ENCODE results near the gene CLEC4E. TPM values are rescaled to one million over a fixed set of nuclear protein-coding genes. Genes with fewer than 3 reads are reported as not detected.
"Not testable (repeated sequence)": the region's sequence is repeated elsewhere in the genome, so short reads cannot be mapped to it uniquely, and the experiment has no call there.

The CLEC4E gene
- total RNA-seq, 4 donors from 2014 or later, result 1.4 TPM; not detected in 3

- H3K9me3 ChIP-seq, result no peaks in the 10 kb centered on the region
- no peak for DNase-seq (ENCODE audit: low spot score in 2 of 2)
- H3K27me3 ChIP-seq, result no peaks in the 10 kb centered on the region
- H3K27ac ChIP-seq, result no peak overlapping the region
- H3K4me3 ChIP-seq, result no peak overlapping the region
- TF ChIP-seq POLR2AphosphoS5 (IDR thresholded peaks at IDR 0.05) (no peak), POLR2A (IDR thresholded peaks at IDR 0.05) (no peak), EP300 (IDR thresholded peaks at IDR 0.05) (no peak)
- TF ChIP-seq, protein P1, sequence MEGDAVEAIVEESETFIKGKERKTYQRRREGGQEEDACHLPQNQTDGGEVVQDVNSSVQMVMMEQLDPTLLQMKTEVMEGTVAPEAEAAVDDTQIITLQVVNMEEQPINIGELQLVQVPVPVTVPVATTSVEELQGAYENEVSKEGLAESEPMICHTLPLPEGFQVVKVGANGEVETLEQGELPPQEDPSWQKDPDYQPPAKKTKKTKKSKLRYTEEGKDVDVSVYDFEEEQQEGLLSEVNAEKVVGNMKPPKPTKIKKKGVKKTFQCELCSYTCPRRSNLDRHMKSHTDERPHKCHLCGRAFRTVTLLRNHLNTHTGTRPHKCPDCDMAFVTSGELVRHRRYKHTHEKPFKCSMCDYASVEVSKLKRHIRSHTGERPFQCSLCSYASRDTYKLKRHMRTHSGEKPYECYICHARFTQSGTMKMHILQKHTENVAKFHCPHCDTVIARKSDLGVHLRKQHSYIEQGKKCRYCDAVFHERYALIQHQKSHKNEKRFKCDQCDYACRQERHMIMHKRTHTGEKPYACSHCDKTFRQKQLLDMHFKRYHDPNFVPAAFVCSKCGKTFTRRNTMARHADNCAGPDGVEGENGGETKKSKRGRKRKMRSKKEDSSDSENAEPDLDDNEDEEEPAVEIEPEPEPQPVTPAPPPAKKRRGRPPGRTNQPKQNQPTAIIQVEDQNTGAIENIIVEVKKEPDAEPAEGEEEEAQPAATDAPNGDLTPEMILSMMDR (IDR thresholded peaks at IDR 0.05), result no peak
- no peaks in the 10 kb centered on the region for H3K36me3 ChIP-seq
- no peaks in the 10 kb centered on the region for H3K4me1 ChIP-seq
These were observed 25.8 kb upstream of the CLEC4E start for GRCh38 chr12:8566525-8566924.

- H3K27ac ChIP-seq; H3K4me1 ChIP-seq; DNase-seq (ENCODE audit: low spot score in 2 of 2); H3K9me3 ChIP-seq; H3K27me3 ChIP-seq; H3K4me3 ChIP-seq; H3K36me3 ChIP-seq: not testable (repeated sequence)
- 67% methylated on average over 2 of the region's 2 CpGs for WGBS
These were observed 25.3 kb upstream of the CLEC4E start for GRCh38 chr12:8566052-8566451.

DNA sequence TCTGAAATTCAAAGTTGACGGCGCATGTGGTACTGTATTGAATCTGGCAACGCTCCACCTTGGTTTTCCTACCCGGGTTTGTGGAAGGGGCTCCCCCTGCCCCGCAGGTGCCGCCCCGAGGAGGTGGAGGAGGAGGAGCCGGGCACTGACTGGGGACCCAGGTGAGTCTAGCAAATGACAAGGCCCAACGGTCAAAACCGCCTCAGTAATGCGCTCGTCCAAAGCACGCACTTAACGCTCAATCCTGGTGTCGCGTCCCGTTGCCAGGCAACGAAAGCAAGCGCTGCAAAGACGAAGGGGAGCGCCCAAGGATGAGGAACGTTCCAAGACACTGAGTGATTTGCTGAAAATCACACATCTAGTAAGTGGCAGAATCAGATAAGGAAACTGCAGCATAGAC is 24.0 kb upstream of the CLEC4E start:
- TF ChIP-seq, protein P1 (IDR thresholded peaks at IDR 0.05), result no peak
- TF ChIP-seq POLR2AphosphoS5 (IDR thresholded peaks at IDR 0.05) (no peak), POLR2A (IDR thresholded peaks at IDR 0.05) (no peak), EP300 (IDR thresholded peaks at IDR 0.05) (no peak)
- H3K4me3 ChIP-seq, result no peak overlapping the region
- no peaks in the 10 kb centered on the region for H3K36me3 ChIP-seq
- no peaks in the 10 kb centered on the region for H3K4me1 ChIP-seq
- H3K27ac ChIP-seq, result no peak overlapping the region
- DNase-seq (ENCODE audit: low spot score in 2 of 2), result no peak
- no peaks in the 10 kb centered on the region for H3K27me3 ChIP-seq
- no peaks in the 10 kb centered on the region for H3K9me3 ChIP-seq
- 76% methylated on average over 22 of the region's 22 CpGs for WGBS

DNA sequence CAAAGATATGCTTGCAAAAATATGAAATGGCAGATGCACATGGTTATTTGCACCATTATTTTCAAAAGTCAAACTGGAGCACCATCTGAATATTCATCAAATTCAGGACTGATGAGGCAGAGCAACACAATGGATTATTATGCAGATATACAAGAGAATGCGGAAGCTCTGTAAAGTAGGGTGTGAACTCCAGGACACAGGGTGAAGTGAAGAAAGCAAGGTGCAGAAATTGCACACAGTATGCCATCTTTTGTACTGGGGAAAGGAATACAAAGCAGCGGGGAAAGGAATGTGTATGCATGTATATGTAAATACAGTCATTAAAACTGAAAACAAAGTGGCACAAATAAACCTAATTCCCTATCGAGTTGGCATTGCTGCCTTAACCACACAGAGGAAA is 22.7 kb upstream of the CLEC4E start:
- Histone ChIP-seq H3K9me3 (no peaks in the 10 kb centered on the region), H3K27ac (no peak overlapping the region), H3K4me3 (no peak overlapping the region), H3K27me3 (no peaks in the 10 kb centered on the region), H3K4me1 (no peaks in the 10 kb centered on the region), H3K36me3 (no peaks in the 10 kb centered on the region)
- DNase-seq (ENCODE audit: low spot score in 2 of 2), result no peak
- TF ChIP-seq POLR2AphosphoS5 (IDR thresholded peaks at IDR 0.05) (no peak), POLR2A (IDR thresholded peaks at IDR 0.05) (no peak)
- TF ChIP-seq, protein P1 (IDR thresholded peaks at IDR 0.05), result no peak
- WGBS, result 81% methylated on average over 3 of the region's 3 CpGs

GRCh38 chr12:8562310-8562709 is 21.6 kb upstream of the CLEC4E start:
- 95% methylated on average over 6 of the region's 6 CpGs for WGBS
- no peak for DNase-seq (ENCODE audit: low spot score in 2 of 2)
- Histone ChIP-seq H3K27ac (no peak overlapping the region), H3K36me3 (no peaks in the 10 kb centered on the region), H3K4me1 (no peaks in the 10 kb centered on the region), H3K4me3 (no peak overlapping the region), H3K27me3 (no peaks in the 10 kb centered on the region), H3K9me3 (no peaks in the 10 kb centered on the region)
- TF ChIP-seq EP300 (IDR thresholded peaks at IDR 0.05) (no peak), POLR2AphosphoS5 (IDR thresholded peaks at IDR 0.05) (no peak), POLR2A (IDR thresholded peaks at IDR 0.05) (no peak)
- TF ChIP-seq, protein P1 (IDR thresholded peaks at IDR 0.05), result no peak

DNA sequence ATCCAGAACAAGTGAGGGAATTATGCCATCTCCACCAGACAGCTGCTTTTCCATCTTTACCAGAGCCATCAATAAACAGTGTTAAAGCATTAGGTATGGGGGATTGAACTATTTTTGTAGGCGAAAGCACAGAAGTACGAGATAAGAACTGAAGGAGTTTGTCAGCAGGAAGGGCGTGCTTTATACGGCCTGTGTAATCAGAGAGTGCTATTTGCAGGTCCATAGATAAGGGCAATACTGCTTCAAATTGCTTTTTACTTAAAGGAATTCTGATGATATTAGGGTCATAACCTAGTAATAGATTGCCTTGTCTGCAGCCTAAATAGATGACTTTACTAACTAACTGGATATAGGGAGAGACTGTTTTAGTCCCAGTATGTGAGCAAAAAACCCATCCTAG is 20.3 kb upstream of the CLEC4E start:
- H3K4me3 ChIP-seq, result no peak overlapping the region
- WGBS, result 86% methylated on average over 4 of the region's 4 CpGs
- H3K36me3 ChIP-seq, result no peaks in the 10 kb centered on the region
- no peak overlapping the region for H3K27ac ChIP-seq
- no peak for TF ChIP-seq EP300 (IDR thresholded peaks at IDR 0.05)
- TF ChIP-seq POLR2AphosphoS5 (IDR thresholded peaks at IDR 0.05), result no peak
- no peak for DNase-seq (ENCODE audit: low spot score in 2 of 2)
- no peaks in the 10 kb centered on the region for H3K9me3 ChIP-seq
- no peaks in the 10 kb centered on the region for H3K27me3 ChIP-seq
- H3K4me1 ChIP-seq, result no peaks in the 10 kb centered on the region
